Endothelial cell of umbilical vein (primary cell): Measurements from ENCODE around the gene LPAR1.

ENCODE experiments used
- CTCF ChIP-seq, 2 donors: IDR thresholded peaks; 1 replicate in 1 of 2; 2 replicates in 1 of 2; pipeline ENCODE4 v1.5.1; 2011; ENCODE audit warnings: low read length in 2 of 2, mild to moderate bottlenecking in 2 of 2, moderate library complexity in 2 of 2, control low read depth in 1 of 2, inconsistent platforms in 1 of 2, low read depth in 1 of 2; ENCODE audit not compliant: insufficient read depth in 1 of 2; ENCODE audit errors: extremely low read depth in 1 of 2
- JUN ChIP-seq: IDR thresholded peaks from 2 replicates; pipeline ENCODE4 v1.6.1; 2011; ENCODE audit warnings: borderline replicate concordance, low read depth; ENCODE audit not compliant: insufficient read length, insufficient read depth
- POLR2AphosphoS5 ChIP-seq: IDR thresholded peaks from 2 replicates; pipeline ENCODE4 v1.6.1; 2012; ENCODE audit warnings: low read depth, mild to moderate bottlenecking, control low read depth, low read length, moderate library complexity; ENCODE audit not compliant: insufficient read depth

GRCh38 chr9:111058166-111058565, 19.9 kb upstream of the LPAR1 start:
- TF ChIP-seq POLR2AphosphoS5, result no peak
- TF ChIP-seq CTCF (IDR thresholded peaks at IDR 0.05; ENCODE audit: extremely low read depth in 1 of 2, insufficient read depth in 1 of 2, low read depth in 1 of 2, low read length in 2 of 2), result no peak
- TF ChIP-seq JUN, result no peak
